Activated naive CD8-positive, alpha-beta T cell treated with anti-CD3 and anti-CD28 coated beads, Interleukin-2, amount 10 ng/mL, durations not matched to agents 7 days and 5 days (primary cell): ENCODE results near the gene C1orf116. TPM values are rescaled to one million over a fixed set of nuclear protein-coding genes. Genes with fewer than 3 reads are reported as not detected.
A peak's percentile ranks its signal among the peaks of the same experiment; 100 is the strongest.

Source experiments
- ATAC-seq: fragments of 150-1000 bp; cut with Tn5 transposase; one replicate; pipeline ENCODE4 v1.10.0; 2021; ENCODE audit warnings: low read depth, moderate library complexity
- POLR2A ChIA-PET: fragments of 350-600 bp; sonication (Branson Sonifier 250); formaldehyde crosslinking; loops from one replicate; lab custom pipeline; 2021; ENCODE audit warnings: antibody characterized with exemption; lab: Charles Lee
- DNase-seq: peaks from one replicate; pipeline ENCODE4 v3.0.0; 2021
- H3K27ac Mint-ChIP-seq: one replicate; pipeline ENCODE4 v1.8.0; 2022; ENCODE audit warnings: mild to moderate bottlenecking, mixed read lengths
- H3K27me3 Mint-ChIP-seq: one replicate; pipeline ENCODE4 v1.8.0; 2022; ENCODE audit warnings: mild to moderate bottlenecking, moderate library complexity, mixed read lengths
- H3K36me3 Mint-ChIP-seq: one replicate; pipeline ENCODE4 v1.8.0; 2021; ENCODE audit warnings: mild to moderate bottlenecking, mixed read lengths
- H3K4me1 Mint-ChIP-seq: one replicate; pipeline ENCODE4 v1.8.0; 2021; ENCODE audit warnings: mixed read lengths
- H3K4me3 Mint-ChIP-seq: one replicate; pipeline ENCODE4 v1.8.0; 2022; ENCODE audit warnings: mild to moderate bottlenecking, moderate library complexity, mixed read lengths
- H3K9me3 Mint-ChIP-seq: one replicate; pipeline ENCODE4 v1.8.0; 2021; ENCODE audit warnings: mixed read lengths
- total RNA-seq, 2 experiments: library from RNA; stranded (reverse); gene quantifications; one replicate each; pipeline ENCODE4 v1.2.3, GENCODE V29; 2021

C1orf116 gene
- total RNA-seq, result not detected

DNA sequence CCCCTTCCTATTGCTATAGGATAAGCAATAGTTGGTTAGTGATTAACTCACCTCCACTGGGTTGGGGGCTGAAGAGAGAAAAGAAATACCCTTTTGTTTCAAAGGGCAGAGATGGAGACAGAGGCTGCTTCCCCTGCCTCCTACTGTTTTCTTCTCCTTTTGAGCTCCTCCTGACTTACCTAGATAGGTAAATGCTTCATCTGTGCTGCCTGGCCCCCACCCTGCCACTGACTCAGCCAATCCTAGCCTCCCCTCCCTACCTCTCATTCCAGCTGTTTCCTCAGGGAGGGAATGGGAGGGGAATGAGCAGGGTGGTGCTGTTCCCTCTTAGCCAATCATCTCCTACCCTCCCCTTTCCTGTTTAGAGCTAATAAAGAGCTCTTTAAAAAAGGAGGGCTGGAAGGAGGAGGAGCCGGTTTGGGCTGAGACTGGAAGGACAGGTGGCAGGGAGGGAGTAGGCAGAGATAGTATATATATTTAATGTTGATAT, at the start of gene C1orf116:
Gene C1orf116, minus strand, starts transcription at position 229 of the 490 bp plus-strand sequence. CDS start 5,158 bp downstream, outside the sequence.
- Mint-ChIP-seq H3K27me3 (peaks cover 51% of the 10 kb centered on the region), H3K9me3 (no peaks in the 10 kb centered on the region), H3K4me3 (no peak within 1 kb of the TSS), H3K4me1 (peaks cover 3% of the 10 kb centered on the region), H3K36me3 (no peaks in the 10 kb centered on the region), H3K27ac (no peak within 1 kb of the TSS)
- POLR2A ChIA-PET, result no interaction called here
- DNase-seq, result no peak
- ATAC-seq, result no peak

GRCh38 chr1:207081806-207082205, 49.2 kb upstream of the C1orf116 start:
- H3K27ac Mint-ChIP-seq, result no peak overlapping the region
- no peaks in the 10 kb centered on the region for H3K36me3 Mint-ChIP-seq
- no peaks in the 10 kb centered on the region for H3K9me3 Mint-ChIP-seq
- no peak for ATAC-seq
- POLR2A ChIA-PET, result interaction anchor here (1.3 kb wide), 1 partner anchor 240 kb away, joined by 3 read pairs; the partner anchor contains the start of gene CD55
- H3K27me3 Mint-ChIP-seq, result peaks cover 22% of the 10 kb centered on the region
- H3K4me3 Mint-ChIP-seq, result no peak overlapping the region
- DNase-seq, result no peak
- peaks cover 14% of the 10 kb centered on the region for H3K4me1 Mint-ChIP-seq

DNA sequence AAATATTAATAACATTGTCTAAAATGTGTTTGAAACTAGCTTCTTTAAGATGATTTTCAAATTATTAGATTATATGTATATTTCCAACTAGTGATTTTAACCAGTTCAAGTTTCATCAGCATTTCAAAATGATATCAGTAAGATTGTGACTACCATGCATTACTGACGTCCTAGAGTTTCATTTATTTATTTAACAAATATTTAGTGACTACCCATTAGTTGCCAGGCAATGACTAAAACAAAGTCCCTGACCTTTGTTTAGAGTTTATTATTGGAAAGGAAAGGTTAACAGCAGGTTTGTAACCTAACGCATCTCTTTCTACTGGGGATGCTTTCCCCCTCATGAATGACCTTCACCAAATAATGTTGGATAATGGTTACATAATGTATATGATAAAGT, 48.5 kb upstream of the C1orf116 start:
- no peaks in the 10 kb centered on the region for H3K9me3 Mint-ChIP-seq
- POLR2A ChIA-PET, result no interaction called here

GRCh38 chr1:207079706-207080241, 47.2 kb upstream of the C1orf116 start:
- Mint-ChIP-seq H3K27me3 (peaks cover 22% of the 10 kb centered on the region), H3K4me3 (no peak overlapping the region)

More for the DNA sequence above, 48.5 kb upstream of the C1orf116 start:
- H3K4me1 Mint-ChIP-seq, result peaks cover 14% of the 10 kb centered on the region
- no peak overlapping the region for H3K4me3 Mint-ChIP-seq
- no peak for ATAC-seq
- no peak overlapping the region for H3K27ac Mint-ChIP-seq
- DNase-seq, result no peak
- H3K27me3 Mint-ChIP-seq, result peaks cover 22% of the 10 kb centered on the region
- H3K36me3 Mint-ChIP-seq, result no peaks in the 10 kb centered on the region

GRCh38 chr1:207078578-207079132, 46.1 kb upstream of the C1orf116 start:
- no peak for ATAC-seq
- Mint-ChIP-seq H3K27me3 (peaks cover 19% of the 10 kb centered on the region), H3K27ac (no peak overlapping the region), H3K9me3 (no peaks in the 10 kb centered on the region), H3K4me3 (no peak overlapping the region), H3K4me1 (peaks cover 1% of the 10 kb centered on the region), H3K36me3 (no peaks in the 10 kb centered on the region)
- POLR2A ChIA-PET, result interaction anchor here (1.1 kb wide), 1 partner anchor 243 kb away, joined by 4 read pairs; the partner anchor contains the start of gene CD55
- DNase-seq, result no peak

More at GRCh38 chr1:207079706-207080241, 47.2 kb upstream of the C1orf116 start:
- Mint-ChIP-seq H3K27ac (no peak overlapping the region), H3K9me3 (no peaks in the 10 kb centered on the region), H3K4me1 (peaks cover 6% of the 10 kb centered on the region), H3K36me3 (no peaks in the 10 kb centered on the region)
- DNase-seq, result no peak
- no peak for ATAC-seq
- POLR2A ChIA-PET, result interaction anchor here (0.5 to 1.1 kb wide), 2 partner anchors 103 to 242 kb away, joined by 3 to 4 read pairs; partner anchors contain the start of gene CD55

DNA sequence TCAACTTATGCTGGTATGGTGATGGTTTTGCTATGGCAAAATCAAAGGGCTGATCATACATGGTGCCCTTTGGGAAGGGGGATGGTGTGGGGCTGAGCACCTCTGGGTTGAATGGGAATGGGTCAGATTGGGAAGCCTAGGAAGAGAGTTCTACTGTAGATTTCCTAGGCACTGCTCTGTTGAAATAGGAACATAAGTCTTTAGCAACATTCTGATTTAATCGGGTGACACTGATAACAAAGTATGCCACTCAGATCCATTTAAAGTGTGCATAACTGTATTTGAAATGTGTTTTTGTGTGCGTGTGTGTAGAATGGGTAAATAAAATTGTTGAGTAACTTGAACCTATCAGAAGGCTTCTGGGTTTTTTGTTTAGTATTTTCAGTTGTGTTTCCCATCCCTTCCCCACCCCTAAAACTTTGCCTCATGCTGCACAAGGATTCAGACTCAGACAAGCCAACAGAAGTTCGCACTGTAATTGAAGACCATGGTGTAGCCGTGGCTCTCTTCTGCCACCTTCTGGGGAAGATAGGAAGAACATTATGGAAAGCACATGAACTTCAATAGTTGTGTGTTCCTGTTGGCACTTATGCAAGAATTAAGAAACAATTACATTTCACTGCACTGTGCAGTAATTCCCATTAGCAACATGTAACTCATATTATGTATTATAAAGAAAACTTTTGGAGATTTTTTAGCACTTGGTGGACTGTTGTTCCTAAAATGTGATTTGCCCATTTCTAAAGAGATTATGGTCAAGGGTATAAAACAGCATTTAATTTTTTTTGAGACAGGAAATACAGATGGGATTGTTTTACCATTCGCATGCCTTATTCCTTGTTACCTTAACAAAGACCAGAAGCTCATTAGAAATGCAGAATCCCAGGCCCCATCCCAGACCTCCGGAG, 45.2 kb upstream of the C1orf116 start:
- Mint-ChIP-seq H3K9me3 (no peaks in the 10 kb centered on the region), H3K36me3 (peaks cover 3% of the 10 kb centered on the region), H3K27me3 (peaks cover 15% of the 10 kb centered on the region), H3K4me1 (peaks cover 4% of the 10 kb centered on the region), H3K27ac (no peak overlapping the region), H3K4me3 (no peak overlapping the region)
- POLR2A ChIA-PET, result no interaction called here
- ATAC-seq, result peak; percentile 87
- DNase-seq, result peak; percentile 45

DNA sequence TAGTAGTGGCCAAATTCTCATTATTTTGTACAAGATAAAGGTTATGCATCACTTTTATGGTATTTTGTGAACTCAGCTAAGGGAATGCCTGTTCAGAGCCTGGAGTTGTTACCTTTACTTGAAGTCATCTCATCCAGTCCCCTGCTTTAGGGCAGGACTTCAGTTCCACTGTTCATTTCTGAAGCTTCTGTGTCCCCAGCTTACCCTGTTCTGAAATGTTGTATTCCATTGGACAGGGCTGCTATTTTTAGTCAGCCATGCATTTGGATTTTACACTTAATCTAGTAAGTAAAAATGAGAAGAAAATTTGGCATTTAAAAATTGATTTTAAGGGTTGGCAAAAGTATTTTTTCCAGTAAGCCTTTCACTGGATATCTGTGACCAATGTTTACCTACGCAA, 44.5 kb upstream of the C1orf116 start:
- DNase-seq, result no peak
- Mint-ChIP-seq H3K9me3 (no peaks in the 10 kb centered on the region), H3K27ac (no peak overlapping the region), H3K36me3 (peaks cover 3% of the 10 kb centered on the region), H3K4me3 (no peak overlapping the region), H3K27me3 (peaks cover 10% of the 10 kb centered on the region), H3K4me1 (peaks cover 8% of the 10 kb centered on the region)
- no peak for ATAC-seq
- POLR2A ChIA-PET, result no interaction called here

DNA sequence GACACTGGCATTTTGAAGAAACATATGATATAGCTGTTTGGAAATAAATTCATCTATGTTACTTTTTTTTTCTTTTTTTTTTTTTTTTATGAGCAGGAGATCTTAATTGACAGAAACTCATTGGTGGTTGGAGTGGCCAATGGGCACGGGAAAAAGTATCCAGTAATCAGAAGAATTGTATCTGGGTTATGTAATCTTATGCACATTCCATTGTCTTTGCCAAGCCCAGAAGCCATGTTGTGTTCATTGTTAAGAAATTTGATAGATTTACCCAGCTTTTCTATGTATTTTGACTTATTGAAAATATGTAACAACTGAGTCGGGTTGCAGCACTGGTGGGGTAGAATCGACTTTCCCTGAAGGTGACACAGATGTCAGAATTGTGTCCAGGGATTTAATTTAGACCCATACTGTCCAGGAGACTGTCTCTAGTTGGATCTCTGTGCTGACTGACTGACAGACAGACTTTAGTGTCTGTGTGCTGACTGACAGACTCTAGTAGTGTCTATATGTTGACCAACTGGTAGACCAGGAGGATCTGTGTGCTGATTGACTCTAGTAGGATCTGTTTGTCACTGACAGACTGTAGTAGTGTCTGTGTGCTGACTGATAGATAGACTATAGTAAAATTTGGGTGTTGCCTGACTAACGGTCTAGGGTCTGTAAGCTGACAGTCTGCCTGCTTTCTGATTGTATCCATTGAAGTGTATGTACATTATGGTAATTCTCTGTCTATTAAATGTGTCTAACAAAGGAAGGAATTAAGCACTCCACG, 43.8 kb upstream of the C1orf116 start:
- DNase-seq (no peak), ATAC-seq (no peak)
- Mint-ChIP-seq H3K27me3 (peaks cover 4% of the 10 kb centered on the region), H3K27ac (no peak overlapping the region), H3K36me3 (peaks cover 3% of the 10 kb centered on the region), H3K9me3 (no peaks in the 10 kb centered on the region), H3K4me1 (peaks cover 15% of the 10 kb centered on the region), H3K4me3 (no peak overlapping the region)
- POLR2A ChIA-PET, result interaction anchor here (1.3 kb wide), 1 partner anchor 26 kb away, joined by 5 read pairs; no protein-coding TSS in a partner anchor

GRCh38 chr1:207073906-207074820, 41.6 kb upstream of the C1orf116 start:
- POLR2A ChIA-PET, result no interaction called here
- Mint-ChIP-seq H3K9me3 (no peaks in the 10 kb centered on the region), H3K27ac (no peak overlapping the region), H3K4me1 (peaks cover 34% of the 10 kb centered on the region), H3K27me3 (peaks cover 2% of the 10 kb centered on the region), H3K4me3 (no peak overlapping the region), H3K36me3 (peaks cover 5% of the 10 kb centered on the region)
- ATAC-seq (no peak), DNase-seq (no peak)

DNA sequence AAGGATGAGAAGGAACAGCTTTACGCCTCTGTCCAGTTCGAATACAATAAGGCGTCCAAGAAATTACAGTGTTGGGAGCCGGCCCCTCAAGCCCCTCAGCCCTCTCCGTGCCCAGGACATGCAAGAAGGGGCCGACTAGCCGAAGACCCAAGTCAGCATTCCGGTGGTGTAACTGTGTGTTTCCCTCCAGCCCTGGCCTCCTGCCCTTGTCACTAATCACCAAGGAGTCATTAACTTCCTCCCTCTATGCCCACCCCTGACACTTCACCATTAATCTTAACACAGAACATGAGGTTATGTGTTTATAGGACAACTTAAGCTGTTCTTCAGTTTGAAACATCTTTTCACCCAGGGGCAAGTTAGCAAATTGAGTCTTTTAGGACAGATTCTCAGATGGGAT, 39.7 kb upstream of the C1orf116 start:
- POLR2A ChIA-PET, result interaction anchor here (1.6 kb wide), 1 partner anchor 19 kb away, joined by 8 read pairs; the partner anchor contains the start of gene PFKFB2
- Mint-ChIP-seq H3K4me3 (no peak overlapping the region), H3K36me3 (peaks cover 10% of the 10 kb centered on the region), H3K4me1 (peaks cover 41% of the 10 kb centered on the region), H3K27ac (peak overlapping the region; percentile 15), H3K27me3 (peaks cover 2% of the 10 kb centered on the region), H3K9me3 (no peaks in the 10 kb centered on the region)
- DNase-seq, result no peak
- ATAC-seq, result no peak

DNA sequence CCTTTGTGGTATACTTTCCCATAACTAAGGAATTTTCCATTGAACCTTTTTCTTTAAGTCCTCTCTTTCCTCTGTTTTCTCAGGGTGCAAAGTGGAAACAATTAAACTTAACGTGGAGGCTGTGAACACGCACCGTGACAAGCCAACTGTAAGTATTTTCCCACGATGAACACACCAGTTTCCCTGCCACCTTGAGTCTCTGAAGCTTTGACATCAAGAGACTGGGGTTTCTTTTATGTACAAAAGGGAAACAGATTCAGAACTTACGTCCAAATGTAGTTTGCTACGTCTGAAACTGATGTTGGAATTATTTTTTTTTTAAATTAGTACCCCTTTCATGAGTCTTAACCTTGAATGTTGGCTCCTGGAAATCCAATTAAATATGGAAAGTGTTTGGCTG, 38.9 kb upstream of the C1orf116 start:
- Mint-ChIP-seq H3K4me1 (peaks cover 41% of the 10 kb centered on the region), H3K27me3 (peaks cover 2% of the 10 kb centered on the region), H3K4me3 (peak overlapping the region; percentile 70), H3K9me3 (no peaks in the 10 kb centered on the region), H3K36me3 (peaks cover 10% of the 10 kb centered on the region), H3K27ac (peak overlapping the region; percentile 85)
- DNase-seq (no peak), ATAC-seq (no peak)
- POLR2A ChIA-PET, result interaction anchor here (0.7 to 1.6 kb wide), 5 partner anchors 14 to 265 kb away, joined by 3 to 8 read pairs (median 5); partner anchors contain the start of genes CD55 and PFKFB2

GRCh38 chr1:207070811-207071210, 38.3 kb upstream of the C1orf116 start:
- H3K9me3 Mint-ChIP-seq, result no peaks in the 10 kb centered on the region
- peaks cover 2% of the 10 kb centered on the region for H3K27me3 Mint-ChIP-seq
- peak; percentile 73 for ATAC-seq
- DNase-seq, result no peak
- peak overlapping the region; percentile 70 for H3K4me3 Mint-ChIP-seq
- H3K36me3 Mint-ChIP-seq, result peaks cover 10% of the 10 kb centered on the region
- H3K4me1 Mint-ChIP-seq, result peaks cover 41% of the 10 kb centered on the region
- POLR2A ChIA-PET, result interaction anchor here (0.7 to 2.2 kb wide), 6 partner anchors 13 to 266 kb away, joined by 3 to 16 read pairs (median 5); partner anchors contain the start of genes CD55 and PFKFB2
- H3K27ac Mint-ChIP-seq, result peak overlapping the region; percentile 85
